Activated naive CD4-positive, alpha-beta T cell (primary cell): ENCODE results near the gene STEAP2.
"Not testable (repeated sequence)": the region's sequence is repeated elsewhere in the genome, so short reads cannot be mapped to it uniquely, and the experiment has no call there.

Experiments used
- DNase-seq, 4 experiments: peaks; one replicate each; lab custom pipeline; 2025; lab: John Stamatoyannopoulos, UW

The STEAP2 gene

DNA sequence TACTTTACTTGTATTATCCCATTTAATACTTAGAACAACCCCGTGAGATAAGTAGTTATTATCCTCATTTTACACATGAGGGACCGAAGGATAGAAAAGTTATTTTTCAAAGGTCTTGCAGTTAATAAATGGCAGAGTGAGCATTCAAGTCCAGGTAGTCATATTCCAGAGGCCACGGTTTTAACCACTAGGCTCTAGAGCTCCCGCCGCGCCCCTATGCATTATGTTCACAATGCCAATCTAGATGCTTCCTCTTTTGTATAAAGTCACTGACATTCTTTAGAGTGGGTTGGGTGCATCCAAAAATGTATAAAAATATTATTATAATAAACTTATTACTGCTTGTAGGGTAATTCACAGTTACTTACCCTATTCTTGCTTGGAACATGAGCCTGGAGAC is 22.0 kb downstream of the STEAP2 start:
- no peak for DNase-seq

DNA sequence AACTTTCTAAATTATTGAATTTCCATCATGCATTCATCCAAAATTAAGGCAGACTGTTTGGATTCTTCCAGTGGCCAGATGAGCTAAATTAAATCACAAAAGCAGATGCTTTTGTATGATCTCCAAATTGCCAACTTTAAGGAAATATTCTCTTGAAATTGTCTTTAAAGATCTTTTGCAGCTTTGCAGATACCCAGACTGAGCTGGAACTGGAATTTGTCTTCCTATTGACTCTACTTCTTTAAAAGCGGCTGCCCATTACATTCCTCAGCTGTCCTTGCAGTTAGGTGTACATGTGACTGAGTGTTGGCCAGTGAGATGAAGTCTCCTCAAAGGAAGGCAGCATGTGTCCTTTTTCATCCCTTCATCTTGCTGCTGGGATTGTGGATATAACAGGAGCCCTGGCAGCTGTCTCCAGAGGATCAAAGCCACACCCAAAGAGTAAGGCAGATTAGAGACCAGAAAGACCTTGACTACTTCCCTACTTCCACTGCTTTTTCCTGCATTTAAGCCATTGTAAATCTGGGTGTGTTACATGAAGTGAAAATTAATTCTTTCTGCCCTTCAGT is 25.3 kb downstream of the STEAP2 start:
- no peak for DNase-seq

DNA sequence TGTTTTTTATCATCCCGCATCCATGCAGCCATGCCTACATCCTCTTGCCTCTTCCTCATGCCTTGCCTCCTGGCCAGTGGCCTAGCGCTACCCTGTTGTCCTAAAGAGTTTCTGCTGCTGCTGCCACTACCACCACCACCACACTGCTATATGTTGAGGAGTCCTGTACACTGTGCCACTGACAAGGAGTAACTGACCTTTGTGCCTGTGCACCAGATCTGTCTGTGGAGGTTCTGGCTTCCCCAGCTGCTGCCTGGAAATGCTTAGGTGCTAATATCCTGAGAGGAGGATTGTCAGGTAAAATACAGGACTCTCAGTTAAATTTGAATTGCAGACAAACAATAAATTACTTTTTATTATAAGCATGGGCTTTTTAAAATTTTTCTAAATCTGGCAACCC is 26.5 kb downstream of the STEAP2 start:
- no peak for DNase-seq

DNA sequence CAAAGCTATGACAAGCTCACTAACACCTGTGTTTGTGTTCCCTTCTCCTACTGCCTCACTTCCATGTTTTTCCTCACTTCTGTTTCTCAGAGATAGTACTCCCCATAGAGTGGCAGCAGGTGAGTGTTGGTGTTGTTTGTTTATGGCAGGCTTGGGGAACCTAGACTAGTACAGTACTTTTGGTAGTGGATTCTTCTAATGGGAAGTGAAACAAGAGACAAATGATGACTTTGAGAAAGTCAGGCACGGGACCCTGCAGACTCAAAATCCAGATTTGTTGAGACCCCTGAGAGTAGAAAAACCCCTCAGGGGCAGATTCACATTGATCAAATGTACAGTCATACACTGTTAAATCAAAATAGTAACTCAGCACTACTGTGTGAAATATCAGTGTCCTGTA is 27.0 kb downstream of the STEAP2 start:
- DNase-seq, result no peak

DNA sequence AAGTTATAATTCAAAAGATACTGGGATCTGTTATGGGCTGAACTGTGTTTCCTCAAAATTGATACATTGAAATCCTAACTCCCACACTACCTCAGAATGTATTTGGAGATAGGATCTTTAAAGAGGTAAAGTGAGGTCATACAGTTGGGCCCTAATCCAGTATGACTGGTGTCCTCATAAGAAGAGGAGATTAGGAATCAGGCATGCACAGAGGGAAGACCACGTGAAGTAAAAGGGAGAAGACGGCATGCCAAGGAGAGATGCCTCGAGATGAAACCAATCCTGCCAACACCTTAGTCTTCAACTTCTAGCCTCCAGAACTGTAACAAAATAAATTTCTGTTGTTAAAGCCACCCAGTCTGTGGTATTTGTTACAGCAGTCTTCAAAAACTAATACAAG is 27.5 kb downstream of the STEAP2 start:
- DNase-seq, result no peak

DNA sequence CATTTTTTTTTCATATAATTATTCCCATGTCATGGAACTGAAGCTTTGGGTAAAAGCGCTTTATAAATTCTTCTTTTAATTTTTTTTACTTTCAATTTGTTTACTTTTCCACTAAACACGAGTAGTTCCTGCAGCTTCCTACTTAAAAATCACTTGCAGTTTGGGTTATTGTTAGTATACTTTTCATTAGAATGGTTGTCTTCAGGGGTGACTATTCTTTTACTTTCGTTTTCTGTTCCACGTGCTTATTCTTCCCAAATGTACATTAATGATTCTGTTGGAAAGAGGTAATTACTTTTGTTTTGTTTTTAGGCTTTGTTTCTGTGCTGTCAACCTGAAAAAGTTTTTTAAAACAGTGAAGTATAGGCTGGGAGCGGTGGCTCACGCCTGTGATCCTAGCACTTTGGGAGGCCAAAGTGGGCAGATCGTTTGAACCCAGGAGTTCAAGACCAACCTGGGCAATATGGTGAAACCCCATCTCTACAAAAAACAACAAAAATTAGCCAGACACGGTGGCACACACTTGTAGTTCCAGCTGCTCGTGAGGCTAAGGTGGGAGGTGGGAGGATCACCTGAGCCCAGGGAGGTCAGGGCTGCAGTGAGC is 28.2 kb downstream of the STEAP2 start:
- no peak for DNase-seq

DNA sequence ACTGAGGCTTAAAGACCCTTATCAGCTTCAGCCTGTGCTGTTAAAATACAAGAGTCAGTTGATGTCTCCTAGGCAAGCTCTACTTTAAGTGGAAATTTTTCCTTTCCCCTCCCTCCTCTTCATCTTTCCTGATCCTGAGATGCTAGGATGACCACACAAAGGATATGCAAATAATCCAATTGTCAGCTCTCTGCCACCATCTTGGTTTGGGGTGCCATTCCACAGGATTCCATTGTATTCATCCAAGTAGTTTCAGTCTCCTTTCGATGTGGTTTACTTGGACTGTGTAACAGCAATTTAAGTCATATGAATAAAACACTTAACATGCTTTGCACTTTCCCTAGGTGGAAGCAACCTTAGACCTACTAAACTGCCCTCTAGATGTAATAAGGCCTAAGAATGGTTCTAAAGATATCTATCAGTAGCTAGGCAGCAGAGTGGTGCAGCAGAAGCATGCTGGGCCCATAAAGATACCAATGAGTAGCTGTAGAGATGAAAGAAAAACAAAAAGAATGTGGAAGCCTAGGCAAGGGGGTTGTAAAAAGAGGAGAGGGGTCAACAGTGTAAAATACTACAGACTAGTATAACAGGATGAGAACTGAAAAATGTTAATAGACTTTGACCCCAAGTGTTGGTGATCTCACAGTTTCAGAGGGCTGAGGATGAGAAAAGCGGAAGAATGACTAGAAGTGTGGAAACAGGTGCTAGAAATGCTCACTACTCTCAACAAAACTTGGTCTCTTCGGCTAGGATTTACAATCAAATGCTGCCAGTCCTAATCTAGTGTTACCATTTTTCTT is 31.0 kb downstream of the STEAP2 start:
- no peak for DNase-seq

DNA sequence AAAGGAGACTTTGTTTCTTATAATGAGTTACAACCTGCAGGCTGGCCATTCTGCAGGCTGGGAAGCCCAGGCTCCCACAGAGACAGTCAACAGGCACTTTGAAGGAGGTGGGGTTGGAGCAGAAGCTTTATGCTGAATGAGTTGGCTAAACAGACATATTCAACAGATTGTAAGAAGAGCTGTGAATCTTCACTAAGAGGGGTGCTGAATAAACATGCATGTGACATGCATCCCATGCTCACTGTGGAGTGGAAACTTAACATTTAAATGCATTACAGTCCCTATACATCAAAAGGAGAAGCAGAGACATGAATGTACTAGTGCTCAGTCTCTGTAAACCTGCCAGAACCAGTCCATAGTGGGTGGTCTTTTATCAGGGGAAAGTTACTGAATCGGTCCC is 32.0 kb downstream of the STEAP2 start:
- no peak for DNase-seq

DNA sequence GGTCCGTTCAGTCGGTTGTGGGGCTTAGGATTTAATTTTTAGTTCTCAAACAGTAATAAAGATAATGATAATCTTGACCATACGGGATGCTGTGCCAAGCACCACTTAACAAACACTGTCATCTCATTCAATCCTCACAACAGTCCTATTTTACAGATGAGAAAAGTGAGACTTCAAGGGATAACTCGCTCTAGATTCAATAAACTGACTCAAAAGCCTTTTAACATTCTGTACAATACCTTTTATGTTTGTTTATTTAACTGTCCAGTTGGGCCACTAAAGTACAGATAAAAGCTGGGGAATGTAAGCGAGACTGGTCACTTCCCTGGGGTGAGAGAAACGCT is 33.0 kb downstream of the STEAP2 start:
- DNase-seq, result no peak

DNA sequence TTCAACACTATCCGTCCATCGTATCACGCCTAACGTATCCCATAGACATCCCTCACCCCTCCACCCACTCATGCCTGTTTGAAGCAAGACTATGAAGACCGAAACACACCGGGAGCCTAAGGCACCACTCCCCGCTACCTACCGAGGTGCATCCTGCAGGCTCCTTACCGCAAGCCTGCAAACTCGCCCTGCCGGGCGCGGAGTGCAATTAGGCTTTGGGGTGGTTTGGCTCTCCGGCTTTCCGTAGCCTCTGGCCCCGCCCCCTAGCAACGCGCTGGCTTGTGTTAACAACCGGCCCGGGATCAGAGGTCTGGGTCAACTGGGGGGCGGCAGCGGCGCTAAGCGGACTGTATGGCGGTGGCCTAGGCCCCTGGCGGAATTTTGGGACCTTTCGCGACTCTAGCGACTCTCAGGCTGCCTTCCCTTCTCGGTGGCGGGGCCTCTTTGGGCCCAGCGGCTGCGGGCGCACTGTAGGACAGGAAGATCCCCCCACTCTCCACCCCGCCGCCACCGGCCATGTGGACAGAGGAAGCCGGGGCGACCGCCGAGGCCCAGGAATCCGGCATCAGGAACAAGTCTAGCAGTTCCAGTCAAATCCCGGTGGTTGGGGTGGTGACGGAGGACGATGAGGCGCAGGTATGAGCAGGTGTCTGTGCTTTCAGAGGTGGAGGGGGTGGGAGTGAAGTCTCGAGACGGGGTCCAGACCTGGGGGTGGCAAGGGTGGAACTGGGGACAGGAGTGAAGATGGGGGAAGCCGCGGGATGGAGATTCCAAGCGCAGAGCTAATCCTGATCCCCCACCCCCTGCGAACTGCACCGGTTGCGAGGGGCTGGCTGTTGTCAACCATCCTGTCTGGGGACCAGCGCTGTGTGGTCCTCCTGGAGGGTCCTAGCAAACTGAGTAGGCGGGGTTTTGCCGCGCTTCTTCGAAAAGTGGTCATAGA is 33.6 kb downstream of the STEAP2 start, which contains the start of gene CFAP69:
CFAP69 (plus strand) TSS at position 266 of the 943 bp plus-strand sequence; CDS start at position 517, 251 bp downstream.
- peak; percentile 61 to 80 (median 73) for DNase-seq

DNA sequence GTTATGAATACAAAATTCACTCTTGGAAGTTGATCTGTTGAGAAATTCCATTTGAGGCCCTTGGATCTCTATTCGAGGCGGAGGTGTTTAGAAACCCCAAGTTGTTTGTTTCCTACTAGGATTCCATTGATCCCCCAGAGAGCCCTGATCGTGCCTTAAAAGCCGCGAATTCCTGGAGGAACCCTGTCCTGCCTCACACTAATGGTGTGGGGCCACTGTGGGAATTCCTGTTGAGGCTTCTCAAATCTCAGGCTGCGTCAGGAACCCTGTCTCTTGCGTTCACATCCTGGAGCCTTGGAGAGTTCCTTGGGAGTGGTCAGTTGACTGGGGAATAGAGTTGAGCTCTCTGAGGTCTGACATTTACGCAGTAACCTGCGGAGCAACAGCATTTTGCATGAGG is 34.6 kb downstream of the STEAP2 start:
- no peak for DNase-seq

DNA sequence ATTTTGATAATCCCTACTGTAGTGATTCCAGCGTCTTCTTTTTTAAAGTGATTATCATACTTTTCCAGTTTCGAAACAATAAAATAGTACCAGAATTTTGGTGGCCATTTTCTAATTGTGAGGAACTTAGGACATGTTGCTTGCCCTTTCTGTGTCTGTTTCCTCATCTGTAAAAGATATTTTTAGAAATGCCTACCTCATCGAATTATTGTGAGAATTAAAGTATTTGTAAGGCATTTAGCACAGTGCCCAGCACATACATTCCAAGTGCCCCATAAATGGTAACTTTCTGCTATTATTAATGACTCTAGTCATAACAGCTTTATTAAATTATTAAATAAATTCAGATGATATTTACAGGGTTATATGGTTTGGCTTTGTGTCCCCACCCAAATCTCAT is 37.2 kb downstream of the STEAP2 start:
- no peak for DNase-seq

DNA sequence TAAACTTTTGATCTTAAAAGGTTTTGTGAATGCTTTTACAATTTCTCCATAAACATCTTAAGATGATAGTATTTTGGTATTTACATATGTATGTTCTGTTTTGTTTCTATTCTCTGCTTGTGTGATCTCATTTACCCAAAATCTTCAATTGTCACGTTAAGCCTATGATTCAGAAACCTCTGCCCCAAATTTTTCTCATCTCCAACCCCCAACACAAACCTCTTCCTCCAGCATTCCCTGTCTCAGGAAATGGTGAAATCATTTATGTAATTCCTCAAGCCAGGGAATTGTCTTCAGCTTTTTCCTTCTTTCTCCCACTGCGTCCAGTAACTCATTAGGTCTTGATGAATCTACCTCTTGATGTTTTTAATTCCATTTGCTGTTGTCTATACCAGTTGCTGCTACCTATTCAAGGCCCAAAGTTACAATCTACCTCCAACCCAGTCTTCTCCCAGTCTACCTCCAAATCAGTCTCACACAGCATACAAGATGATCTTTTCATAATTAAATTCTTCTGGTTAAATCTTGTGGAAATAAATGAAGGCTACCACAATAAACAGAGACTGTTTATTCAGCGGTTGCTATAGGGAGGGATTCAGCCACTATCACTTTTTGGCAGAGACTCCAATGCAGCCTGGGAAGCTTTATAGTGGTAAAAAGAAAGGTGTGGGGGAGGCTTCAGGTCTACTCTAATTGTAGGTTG is 39.2 kb downstream of the STEAP2 start:
- DNase-seq, result no peak

DNA sequence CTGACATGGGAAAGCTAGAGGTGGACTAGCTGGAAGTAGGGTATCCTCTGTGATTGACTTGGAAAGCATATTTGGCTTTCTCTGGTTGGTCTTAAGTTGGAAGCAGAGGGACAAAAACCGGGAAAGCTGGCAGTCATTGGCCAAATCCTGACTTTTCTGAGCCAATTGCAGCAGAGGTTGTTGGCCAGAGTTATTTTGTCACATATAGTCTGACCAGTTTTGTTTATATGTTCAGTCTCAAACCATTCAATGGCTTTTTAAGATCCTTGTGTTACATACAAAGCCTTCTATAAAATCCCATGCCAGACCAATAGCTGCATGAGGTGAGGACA is 39.7 kb downstream of the STEAP2 start:
- no peak for DNase-seq

DNA sequence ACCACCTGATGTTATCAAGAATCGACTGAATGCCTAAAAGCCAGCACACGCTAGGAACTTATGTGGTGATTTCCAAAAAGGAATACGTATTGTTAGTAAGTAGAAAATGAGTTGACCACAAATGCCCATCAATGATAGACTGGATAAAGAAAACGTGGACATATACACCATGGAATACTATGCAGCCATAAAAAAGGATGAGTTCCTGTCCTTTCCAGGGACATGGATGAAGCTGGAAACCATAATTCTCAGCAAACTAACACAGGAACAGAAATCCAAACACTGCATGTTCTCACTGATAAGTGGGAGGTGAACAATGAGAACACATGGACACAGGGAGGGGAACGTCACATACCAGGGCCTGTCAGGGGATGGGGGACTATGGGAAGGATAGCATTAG is 44.5 kb downstream of the STEAP2 start:
- not testable (repeated sequence) for DNase-seq

DNA sequence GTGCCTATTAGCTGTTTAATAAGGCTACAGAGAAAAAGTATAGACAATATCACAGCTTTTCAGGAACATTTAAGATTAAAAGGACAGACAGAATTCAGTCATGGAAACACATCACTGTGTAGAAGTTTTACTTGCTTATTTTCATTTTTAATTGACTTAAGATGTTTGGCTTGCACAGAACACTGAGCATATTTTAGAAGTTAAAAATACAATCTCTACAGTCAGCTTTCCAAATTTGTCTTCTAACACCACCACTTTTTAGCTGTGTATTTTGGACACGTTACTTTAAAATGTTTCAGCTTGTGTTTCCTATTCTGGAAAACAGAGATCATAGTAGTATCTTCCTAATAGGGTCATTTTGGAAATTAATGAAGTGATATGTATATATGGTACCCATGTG is 45.2 kb downstream of the STEAP2 start:
- no peak for DNase-seq

DNA sequence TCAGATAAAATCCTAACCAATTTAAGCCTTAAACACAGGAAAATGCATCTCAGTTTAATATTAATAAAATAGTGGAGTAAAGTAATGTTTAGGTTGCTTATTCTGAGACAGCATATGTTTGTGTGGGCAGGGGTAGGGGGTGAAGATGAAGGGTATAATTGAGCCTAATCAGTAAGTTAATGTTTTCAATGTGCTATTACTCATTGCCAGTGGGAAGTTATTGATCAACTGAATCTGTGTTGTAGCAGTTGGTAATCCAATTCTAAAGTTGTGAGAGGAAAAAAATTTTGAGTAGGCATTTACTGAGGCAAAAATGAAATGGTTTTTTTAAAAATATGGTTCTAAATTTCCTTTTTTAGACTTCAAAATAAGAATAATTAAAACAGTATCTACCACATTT is 49.9 kb downstream of the STEAP2 start:
- no peak for DNase-seq

DNA sequence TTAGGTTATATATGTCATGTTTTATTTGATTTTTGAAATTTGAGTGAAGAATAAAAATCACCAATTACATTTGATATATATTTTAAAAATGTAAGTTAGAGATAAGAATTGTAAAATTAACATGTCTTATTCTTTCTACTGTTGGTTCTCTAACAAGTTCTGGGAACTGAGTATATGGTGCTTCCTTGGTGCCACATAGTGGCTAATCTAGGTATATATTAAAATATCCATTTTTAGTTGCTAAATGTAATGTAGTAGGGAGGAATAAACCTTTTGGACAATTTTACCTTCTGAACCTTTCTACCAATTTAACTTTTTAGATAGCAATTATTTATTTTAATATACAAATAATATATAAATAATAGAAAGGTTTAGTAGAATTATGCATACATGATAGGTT is 50.9 kb downstream of the STEAP2 start:
- DNase-seq, result no peak

DNA sequence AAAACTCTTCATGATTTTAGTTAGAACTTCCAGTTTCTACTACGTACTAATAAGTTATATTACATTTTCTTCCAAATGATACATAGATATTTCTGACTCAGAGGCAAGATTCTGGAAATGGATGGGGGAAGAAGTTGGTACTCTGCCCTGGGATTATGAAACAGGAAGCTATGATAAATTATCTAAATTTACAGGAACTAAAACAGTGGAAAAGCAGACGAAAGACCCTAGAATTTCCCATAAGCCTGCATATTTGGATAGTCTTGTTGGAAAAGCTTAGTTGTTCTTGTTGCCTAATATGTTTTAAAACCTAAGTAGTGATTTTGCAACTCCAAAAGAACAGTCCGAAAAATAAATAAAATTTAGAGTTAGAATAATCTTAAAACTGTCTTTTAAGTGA is 55.3 kb downstream of the STEAP2 start:
- DNase-seq, result no peak

DNA sequence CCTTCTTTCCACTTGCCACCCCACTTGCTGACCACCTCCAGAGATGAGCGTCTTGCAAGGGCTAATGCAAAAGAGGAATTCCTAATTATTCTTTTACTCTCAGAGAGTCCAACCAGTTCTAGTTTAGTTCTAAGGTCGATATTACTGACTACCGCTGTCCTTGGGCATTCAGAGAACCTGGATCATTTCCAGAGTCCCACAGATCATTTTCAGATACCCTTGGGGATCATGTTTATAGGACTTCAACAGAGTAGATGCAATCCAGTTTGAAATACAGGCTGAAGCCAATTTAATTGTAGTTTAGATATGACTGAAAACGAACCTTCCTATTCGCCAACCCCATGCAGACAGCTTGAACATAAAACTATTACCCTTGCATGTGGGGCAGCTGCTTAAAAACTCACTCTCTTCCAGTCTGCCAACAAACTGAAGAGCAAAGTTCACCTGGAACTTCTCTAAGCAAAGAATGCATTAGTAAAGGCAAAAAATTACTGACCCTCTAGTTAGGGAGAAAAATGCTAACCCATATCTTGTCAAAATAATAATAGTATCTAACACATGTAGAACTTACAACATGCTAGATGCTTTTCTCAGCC is 55.8 kb downstream of the STEAP2 start:
- DNase-seq, result no peak

DNA sequence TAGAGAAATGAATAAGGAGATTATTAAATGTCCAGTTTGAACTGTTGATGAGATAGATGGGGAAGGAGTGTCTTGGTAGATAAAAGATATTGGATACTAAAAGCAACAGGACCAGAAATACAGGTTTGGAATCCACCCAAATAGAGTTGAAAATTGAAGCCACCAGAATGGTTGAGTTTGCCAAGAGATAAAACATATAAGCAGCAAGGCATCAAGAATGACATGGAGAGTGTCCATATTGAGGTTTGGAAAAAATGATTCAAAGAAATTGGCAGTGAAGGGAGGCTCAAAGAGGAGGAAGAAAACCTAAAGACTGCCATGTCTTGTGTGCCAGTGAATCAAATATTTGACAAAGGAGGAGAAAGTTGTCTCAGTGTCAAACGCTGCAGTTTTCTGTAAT is 57.6 kb downstream of the STEAP2 start:
- no peak for DNase-seq
